Neural cell (in vitro differentiated cells): ENCODE data around the gene CFAP99.

Experiments
- EP300 ChIP-seq: fragments of 450-650 bp; conservative IDR thresholded peaks from 2 replicates; pipeline ENCODE4 v1.6.1; 2014; ENCODE audit warnings: antibody characterized with exemption, mild to moderate bottlenecking, moderate library complexity; ENCODE audit not compliant: poor library complexity, severe bottlenecking
- EZH2 ChIP-seq: fragments of 200-600, 300-800 bp; shearing (Covaris generic), sonication (generic); IDR thresholded peaks from 2 replicates; pipeline ENCODE4 v1.6.1; 2014; ENCODE audit warnings: antibody characterized with exemption, low read length, borderline replicate concordance, mild to moderate bottlenecking; ENCODE audit not compliant: insufficient read depth, poor library complexity, severe bottlenecking
- MXI1 ChIP-seq: fragments of 450-650 bp; conservative IDR thresholded peaks from 2 replicates; pipeline ENCODE4 v1.6.1; 2014; ENCODE audit warnings: antibody characterized with exemption, mild to moderate bottlenecking; ENCODE audit not compliant: poor library complexity, severe bottlenecking
- POLR2AphosphoS5 ChIP-seq: IDR thresholded peaks from 2 replicates; pipeline ENCODE4 v1.6.1; 2012
- TAF1 ChIP-seq: IDR thresholded peaks from 2 replicates; pipeline ENCODE4 v1.6.1; 2012; ENCODE audit warnings: low read depth
- TF ChIP-seq, protein P1 (sequence below): fragments of 450-650 bp; IDR thresholded peaks from 2 replicates; pipeline ENCODE4 v1.5.1; 2014; ENCODE audit warnings: antibody characterized with exemption, mild to moderate bottlenecking, moderate library complexity; ENCODE audit not compliant: poor library complexity, severe bottlenecking
- TF ChIP-seq, protein P2 (sequence below): IDR thresholded peaks from 2 replicates; pipeline ENCODE4 v1.6.1; 2012; ENCODE audit warnings: borderline replicate concordance

- TF ChIP-seq, protein P1, sequence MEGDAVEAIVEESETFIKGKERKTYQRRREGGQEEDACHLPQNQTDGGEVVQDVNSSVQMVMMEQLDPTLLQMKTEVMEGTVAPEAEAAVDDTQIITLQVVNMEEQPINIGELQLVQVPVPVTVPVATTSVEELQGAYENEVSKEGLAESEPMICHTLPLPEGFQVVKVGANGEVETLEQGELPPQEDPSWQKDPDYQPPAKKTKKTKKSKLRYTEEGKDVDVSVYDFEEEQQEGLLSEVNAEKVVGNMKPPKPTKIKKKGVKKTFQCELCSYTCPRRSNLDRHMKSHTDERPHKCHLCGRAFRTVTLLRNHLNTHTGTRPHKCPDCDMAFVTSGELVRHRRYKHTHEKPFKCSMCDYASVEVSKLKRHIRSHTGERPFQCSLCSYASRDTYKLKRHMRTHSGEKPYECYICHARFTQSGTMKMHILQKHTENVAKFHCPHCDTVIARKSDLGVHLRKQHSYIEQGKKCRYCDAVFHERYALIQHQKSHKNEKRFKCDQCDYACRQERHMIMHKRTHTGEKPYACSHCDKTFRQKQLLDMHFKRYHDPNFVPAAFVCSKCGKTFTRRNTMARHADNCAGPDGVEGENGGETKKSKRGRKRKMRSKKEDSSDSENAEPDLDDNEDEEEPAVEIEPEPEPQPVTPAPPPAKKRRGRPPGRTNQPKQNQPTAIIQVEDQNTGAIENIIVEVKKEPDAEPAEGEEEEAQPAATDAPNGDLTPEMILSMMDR: no peak
- TF ChIP-seq EP300: no peak
- no peak for TF ChIP-seq TAF1
- no peak for TF ChIP-seq POLR2AphosphoS5
- TF ChIP-seq EZH2: no peak
- TF ChIP-seq, protein P2, sequence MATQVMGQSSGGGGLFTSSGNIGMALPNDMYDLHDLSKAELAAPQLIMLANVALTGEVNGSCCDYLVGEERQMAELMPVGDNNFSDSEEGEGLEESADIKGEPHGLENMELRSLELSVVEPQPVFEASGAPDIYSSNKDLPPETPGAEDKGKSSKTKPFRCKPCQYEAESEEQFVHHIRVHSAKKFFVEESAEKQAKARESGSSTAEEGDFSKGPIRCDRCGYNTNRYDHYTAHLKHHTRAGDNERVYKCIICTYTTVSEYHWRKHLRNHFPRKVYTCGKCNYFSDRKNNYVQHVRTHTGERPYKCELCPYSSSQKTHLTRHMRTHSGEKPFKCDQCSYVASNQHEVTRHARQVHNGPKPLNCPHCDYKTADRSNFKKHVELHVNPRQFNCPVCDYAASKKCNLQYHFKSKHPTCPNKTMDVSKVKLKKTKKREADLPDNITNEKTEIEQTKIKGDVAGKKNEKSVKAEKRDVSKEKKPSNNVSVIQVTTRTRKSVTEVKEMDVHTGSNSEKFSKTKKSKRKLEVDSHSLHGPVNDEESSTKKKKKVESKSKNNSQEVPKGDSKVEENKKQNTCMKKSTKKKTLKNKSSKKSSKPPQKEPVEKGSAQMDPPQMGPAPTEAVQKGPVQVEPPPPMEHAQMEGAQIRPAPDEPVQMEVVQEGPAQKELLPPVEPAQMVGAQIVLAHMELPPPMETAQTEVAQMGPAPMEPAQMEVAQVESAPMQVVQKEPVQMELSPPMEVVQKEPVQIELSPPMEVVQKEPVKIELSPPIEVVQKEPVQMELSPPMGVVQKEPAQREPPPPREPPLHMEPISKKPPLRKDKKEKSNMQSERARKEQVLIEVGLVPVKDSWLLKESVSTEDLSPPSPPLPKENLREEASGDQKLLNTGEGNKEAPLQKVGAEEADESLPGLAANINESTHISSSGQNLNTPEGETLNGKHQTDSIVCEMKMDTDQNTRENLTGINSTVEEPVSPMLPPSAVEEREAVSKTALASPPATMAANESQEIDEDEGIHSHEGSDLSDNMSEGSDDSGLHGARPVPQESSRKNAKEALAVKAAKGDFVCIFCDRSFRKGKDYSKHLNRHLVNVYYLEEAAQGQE: no peak
- no peak for TF ChIP-seq MXI1
Measured at GRCh38 chr4:2489081-2489805, 70.5 kb downstream of the CFAP99 start.
